Muscle of back (tissue), 11 donors: Measurements from ENCODE around the gene MEIOB. TPM values are rescaled to one million over a fixed set of nuclear protein-coding genes. Genes with fewer than 3 reads are reported as not detected.
A peak's percentile ranks its signal among the peaks of the same experiment; 100 is the strongest.
"Not testable (repeated sequence)": the region's sequence is repeated elsewhere in the genome, so short reads cannot be mapped to it uniquely, and the experiment has no call there.

Source experiments
- DNase-seq, 3 donors: peaks; one replicate each; pipeline versions ENCODE4 v3.0.0 to v3.0.0-alpha.2; 2013
- polyA plus RNA-seq, 10 donors: library from polyadenylated mRNA; unstranded; fragments of 120-200 nt; gene quantifications; one replicate each; pipeline ENCODE4 v1.2.1, GENCODE V29; 2013; ENCODE audit not compliant: insufficient read length in 10 of 10

The MEIOB gene
- polyA plus RNA-seq, 10 donors = 0.08 to 2.4 (median 0.50) TPM; not detected in 1

DNA sequence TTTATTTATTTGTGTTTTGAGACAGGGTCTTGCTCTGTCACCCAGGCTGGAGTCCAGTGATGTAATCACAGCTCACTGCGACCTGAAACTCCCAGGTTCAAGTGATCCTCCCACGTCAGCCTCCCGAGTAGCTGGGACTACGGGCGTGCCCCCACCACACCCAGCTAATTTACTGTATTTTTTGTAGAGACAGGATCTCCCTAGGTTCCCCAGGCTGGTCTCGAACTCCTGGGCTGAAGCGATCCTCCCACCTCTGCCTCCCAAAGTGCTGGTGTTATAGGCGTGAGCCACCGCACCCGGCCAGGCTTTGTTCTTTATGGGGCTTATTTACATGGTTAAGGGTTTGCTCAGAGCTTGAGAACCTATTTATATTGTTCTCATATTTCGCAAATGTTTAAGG lies 5.8 kb upstream of the MEIOB start:
- DNase-seq = no peak

DNA sequence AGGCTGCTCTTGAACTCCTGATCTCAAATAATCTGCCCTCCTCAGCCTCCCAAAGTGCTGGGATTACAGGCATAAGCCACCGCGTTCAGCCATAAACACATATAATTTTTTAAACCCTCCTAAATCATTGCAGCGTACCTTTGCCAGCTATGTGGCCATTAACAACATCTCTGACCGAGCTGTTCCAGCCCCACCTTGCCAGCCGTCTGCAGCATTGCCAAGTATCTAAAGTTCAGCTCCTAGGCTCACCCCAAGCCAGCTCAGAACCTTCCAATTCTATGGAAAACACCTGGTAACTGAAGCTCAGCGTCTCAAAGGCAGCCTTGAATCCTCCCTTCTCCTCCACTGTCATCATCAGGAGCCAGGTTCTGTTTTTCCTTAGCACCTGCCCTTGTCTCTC lies 5.1 kb upstream of the MEIOB start:
- DNase-seq = no peak

DNA sequence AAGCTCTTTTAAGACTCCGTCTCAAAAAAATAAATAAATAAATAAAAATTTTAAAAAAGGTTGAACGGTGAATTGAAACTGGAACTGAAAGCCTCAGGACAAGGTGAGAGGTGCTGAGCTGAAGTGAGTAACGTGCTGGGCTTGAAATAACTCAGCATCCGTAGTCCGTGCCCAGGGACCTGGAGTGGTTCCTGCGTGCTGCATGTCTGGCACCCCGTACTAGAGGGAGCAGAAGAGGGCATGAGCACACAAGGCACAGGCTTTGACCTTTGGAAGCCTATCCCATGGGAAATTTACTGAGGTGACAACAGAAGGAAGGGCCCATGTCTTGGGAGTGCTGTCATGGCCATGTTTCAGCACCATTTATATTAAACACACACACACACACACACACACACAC lies 4.5 kb upstream of the MEIOB start:
- no peak for DNase-seq

DNA sequence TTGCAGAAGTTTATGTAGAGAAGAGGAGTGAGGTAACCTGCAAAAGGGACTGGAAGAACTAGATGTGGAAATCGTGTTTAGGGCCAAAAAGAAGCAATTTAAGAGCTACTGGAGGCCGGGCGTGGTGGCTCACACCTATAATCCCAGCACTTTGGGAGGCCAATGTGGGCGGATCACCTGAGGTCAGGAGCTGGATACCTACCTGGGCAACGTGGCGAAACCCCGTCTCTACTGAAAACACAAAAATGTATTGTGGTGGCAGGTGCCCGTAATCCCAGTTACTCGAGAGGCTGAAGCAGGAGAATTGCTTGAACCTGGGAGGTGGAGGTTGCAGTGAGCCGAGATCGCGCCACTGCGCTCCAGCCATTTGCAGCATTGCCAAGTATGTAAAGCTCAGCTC lies 4.1 kb upstream of the MEIOB start:
- DNase-seq = not testable (repeated sequence)

DNA sequence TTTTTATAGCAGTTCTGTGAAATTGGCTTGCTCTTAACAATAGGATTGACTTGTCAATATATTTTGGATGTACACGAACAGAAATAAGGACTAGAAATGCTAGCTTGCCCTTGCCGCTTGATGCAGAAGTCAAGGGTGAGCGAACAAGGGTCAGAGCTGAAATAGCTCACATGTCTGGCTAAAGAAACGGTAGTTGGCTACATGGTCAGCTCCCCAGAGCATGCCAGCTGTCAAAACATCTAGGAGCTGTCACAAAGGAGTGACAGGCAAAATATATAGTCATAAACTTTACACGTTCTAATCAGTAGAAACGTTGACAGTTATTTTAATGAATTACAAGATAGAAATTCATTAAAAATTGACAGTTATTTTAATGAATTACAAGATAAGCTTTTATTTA lies 2.9 kb upstream of the MEIOB start:
- no peak for DNase-seq

DNA sequence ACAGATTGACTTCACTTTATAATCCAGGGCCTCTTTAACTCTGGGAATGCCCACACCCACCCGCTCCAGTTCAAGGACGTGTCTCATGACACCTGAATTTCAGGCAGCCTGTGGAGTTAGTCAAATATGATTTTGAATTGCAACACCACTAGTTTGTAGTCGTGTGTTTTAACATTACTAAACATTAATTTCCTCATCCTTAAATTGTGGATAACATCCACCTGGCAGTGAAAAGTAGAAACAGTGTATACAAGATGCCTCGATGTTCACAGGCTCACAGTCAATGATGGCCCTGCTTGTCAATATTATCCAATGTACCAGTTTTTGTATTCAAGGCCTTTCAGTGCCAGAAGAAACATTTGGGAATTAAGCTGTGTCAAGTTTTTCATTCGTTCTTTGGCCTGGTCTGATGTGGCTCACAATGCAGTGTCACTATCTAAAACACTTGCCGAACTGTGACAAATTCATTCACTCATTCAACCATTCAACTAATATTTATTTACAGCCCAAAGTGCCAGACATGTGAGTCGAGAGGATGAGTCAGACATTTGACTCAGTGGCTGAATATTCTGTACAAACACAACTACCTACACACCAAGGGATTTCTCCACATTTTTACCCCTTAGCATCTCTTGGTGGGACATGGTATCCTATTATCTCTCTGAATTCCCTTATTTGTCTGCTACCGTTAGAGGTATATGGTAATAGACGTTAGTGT lies 1.4 kb downstream of the MEIOB start:
- DNase-seq = peak in 1 of 3 donors; percentile 24

DNA sequence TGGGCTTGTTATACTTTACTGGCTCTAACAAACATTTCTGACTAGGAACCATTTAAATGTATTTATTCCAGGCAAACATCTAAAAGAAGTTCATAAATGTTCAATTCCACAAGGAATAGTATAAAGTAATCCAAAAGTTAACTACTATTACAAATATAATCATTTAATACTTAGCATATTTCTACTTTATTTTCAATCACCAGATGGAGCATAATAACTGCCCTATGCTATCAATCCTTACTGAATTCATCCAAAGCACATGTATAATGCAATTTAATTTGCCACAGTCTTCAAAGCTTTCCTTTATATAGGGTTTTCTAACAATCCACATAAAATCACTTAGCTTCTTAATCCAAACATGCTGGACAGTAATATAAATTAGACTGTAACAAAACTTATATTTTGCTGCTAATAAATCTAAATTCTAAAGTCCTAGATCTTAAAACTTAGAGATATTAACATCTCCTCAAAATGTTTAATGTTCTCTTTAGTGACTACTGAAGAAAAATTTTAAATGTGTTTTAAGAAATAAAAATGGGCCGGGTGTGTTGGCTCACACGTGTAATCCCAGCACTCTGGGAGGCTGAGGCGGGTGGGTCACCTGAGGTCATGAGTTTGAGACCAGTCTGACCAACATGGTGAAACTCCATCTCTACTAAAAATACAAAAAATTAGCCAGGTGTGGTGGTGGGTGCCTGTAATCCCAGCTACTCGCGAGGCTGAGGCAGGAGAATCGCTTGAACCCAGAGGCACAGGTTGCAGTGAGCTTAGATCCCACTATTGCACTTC lies 5.9 kb downstream of the MEIOB start:
- no peak for DNase-seq

DNA sequence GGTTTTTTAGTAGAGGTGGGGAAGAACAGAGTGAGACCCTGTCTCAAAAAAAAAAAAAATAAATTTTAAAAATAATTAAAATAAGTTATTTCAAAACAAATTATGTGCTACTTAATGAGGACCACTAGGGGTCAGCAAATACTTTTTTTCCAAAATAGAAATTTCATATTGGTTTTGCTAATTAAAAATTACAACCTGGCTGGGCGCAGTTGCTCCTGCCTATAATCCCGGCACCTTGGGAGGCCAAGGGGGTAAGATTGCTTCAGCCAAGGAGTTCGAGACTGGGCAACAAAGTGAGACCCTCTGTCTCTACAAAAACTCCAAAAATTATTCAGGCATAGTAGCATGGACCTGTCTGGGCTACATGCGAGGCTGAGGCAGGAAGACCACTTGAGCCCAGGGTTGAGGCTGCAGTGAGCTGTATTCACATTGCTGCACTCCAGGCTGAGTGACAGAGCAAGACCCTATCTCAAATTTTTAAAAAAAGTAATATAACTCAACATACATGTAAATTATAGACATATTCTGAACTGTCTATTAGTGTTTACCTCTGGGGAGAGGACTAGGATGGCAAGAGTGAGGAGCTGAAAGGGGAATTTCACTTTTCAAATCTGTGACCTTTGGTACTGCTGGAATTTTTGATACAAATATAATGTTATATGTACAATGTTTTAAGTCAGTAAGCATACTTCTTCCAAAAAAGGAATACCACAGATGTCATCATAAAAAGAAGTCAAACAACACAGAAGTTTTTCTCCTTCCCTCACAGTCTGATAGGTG lies 8.1 kb downstream of the MEIOB start:
- peak; percentile 15 to 61 (median 34) for DNase-seq

DNA sequence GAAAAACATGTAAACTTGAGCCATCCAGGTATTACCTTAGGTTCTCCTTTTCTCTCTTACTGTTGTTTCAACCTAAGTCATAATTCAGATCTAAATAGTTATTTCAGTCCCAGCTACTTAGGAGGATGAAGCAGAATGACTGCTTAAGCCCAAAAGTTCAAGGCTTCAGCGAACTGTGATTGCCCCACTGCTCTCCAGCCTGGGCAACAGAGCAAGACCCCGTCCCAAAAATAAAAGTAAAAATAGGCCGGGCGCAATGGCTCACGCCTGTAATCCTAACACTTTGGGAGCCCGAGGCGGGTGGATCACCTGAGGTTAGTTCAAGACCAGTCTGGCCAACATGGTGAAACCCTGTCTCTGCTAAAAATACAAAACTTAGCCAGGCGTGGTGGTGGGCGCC lies 9.6 kb downstream of the MEIOB start:
- no peak for DNase-seq

DNA sequence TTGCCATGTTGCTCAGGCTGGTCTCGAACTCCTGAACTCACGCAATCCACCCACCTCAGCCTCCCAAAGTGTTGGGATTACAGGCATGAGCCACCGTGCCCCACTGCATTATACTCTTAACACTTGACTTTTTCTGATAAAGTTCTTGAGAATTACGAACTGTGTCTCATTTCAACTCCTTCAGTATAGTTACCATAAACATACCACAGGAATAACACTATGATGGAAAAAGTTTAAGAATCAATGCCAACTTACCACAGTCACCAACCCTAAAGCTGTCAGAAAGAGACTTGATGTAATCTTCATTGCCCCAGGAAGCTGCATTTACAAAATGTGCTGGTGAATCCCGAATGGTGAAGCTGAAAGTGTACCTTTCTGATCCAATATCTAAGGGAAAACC lies 10.2 kb downstream of the MEIOB start:
- DNase-seq = no peak

DNA sequence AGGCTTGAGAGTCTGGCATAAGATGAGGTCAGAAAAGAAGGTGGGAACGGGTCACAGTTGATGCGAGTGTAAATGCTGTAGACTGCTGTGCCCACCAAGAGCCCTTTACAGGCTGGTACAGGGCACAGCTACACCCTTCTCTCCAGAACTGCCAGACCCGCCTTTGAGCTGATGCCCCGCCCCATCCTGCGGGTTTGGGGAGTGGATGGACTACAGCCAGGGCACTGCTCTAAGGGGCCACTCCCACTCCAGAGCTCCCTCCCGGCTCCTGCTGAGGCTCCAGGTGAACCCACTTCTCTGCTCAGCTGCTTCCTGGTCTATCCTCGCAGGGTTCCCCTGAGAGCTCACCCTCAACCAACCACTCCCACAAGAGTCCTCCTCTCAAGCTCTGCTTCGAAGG lies 12.3 kb downstream of the MEIOB start:
- no peak for DNase-seq

DNA sequence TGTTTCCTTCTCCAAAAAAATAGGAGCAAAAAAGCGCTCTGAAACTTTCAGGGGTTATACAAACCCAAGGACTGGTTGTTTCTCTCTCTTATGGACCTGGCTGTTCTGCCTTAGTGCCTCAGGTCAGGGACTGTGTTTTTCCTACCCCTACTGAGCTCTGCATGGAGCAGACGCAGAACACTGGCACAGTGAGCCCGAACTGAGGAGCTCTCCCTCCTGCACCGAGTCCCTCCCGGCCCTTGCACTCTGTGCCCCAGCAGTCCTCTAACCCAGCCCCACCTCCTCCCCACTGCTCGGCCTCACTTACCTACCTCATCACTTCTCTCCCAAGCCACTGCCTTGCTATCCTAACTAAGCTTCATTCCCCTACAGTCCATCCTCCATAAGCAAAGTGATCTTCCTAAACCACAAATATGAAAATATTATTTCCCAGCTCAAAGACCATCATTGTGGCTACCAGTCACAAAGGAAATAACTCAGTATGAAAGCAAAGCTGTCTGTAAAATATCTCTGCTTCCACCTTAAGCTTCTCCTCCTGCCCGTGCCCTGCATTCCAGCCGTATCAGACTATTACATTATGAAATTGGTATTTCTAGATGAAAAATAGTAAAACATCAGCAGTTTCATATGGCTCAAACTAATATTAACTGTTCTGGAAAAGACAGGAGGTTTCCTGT lies 13.6 kb downstream of the MEIOB start:
- DNase-seq = no peak

DNA sequence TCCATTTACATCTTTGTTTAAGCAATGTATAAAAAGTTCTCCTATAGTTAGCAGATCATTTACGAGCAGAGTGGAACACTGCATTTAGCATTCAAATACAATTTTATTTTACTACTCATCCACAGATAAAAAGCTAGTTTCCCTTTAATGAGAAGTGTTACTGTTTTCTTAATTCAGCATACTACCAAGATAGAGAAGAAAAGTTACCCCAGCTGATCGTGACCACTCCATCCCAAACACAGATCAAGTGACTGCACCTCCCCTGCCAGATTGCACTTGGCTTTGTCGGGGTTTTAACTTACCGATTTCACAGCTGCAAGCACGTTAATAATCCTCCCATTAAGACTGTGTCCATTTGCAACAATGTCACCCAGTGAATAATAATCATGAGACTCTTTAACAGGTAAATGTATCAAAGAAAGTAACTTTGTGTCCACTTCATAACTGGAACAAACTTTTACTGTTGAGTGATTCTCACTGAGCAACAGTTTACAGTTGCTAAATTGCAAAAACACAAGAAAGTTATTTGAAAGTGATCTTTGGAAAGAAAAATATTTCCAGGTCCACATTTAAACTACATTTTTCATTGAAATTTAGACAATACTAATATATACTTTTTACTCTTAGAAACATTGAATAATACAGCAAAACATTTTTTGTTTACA lies 14.4 kb downstream of the MEIOB start:
- no peak for DNase-seq

DNA sequence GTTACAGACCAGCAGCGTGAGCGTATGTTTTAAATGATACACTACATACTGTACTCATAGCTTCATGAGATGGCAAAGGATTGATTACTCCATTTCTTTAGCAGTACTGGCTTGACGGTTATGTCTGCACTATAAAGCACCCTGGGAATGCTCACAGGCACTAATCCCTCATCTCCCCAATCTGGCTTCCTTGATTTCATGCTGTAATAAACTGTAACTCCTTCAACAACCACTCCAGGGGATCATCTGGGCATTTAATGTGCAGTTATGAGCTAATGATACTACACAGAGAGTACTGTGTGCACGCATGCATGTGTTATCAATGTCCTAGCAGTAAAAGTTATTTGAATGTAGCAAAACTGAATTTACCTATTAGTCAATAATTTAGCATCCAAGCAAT lies 20.2 kb downstream of the MEIOB start:
- DNase-seq = no peak

DNA sequence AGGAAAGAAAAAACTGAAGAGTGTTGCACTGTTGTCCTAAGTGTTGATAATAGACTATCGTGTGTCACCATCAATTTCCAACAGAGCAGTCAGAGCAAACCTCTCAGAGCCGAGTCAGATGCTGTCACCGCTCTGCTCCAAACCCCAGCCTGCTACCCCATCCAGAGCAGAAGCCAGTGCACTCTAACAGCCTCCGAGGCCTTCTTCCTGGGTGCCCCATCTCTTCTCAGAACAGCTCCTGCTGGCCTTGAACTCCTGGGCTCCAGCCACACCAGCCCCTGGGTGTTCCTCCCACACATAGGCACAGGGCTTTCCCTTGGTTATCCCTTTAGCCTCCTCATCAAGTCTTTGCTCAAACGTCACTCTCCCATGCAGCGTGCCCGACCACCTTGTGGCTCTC lies 21.0 kb downstream of the MEIOB start:
- DNase-seq = no peak

DNA sequence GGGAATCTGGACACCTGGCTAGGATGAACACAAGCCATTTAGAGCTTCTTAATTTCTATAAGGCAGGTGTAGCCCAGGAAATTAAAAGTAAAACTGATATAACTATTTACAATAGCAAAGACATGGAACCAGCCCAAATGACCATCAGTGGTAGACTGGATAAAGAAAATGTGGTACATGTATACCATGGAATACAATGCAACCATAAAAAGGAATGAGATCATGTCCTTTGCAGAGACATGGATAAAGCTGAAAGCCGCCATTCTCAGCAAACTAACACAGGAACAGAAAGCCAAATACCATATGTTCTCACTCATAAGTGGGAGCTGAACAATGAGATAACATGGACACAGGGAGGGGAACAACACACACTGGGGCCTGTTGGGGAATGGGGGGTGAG lies 25.5 kb downstream of the MEIOB start:
- no peak for DNase-seq

DNA sequence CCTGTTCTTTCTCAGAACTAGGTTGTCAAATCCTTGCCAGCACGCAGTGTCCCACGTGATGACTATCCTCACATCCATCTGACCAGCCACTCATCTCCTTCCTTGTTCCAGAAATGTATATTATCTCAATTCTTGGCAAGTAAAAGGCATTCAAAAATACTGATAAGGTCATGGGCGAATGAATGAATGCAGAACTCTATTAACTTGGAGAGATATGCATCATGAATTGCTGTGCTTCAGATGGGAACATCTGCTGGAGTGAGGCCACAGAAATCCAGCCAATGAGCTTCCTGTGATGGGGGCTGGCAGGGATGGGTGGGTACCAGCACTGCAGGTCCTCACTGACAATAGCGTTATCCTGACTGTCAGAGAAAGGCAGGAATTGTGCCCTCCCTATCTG lies 26.0 kb downstream of the MEIOB start:
- DNase-seq = no peak

DNA sequence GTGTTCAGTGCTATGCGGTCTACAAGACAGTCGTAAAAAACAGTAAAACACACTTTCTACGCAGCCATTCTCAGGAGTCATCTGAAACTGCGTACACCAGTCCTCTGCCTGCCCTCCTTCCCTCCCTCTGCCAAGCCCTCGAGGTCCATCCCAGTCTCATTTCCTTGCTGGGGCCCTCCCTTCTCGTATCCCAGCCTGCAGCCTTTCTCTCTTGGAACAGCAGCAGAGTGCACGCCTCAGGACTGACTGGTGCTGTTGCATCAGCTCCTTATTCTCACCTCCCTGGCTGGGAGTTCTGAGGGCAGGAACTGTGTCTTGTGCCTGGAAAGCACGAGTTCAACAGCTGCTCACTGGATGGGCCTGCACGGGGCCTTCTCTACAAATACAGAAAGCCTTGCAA lies 32.4 kb downstream of the MEIOB start:
- peak in 1 of 3 donors; percentile 30 for DNase-seq

DNA sequence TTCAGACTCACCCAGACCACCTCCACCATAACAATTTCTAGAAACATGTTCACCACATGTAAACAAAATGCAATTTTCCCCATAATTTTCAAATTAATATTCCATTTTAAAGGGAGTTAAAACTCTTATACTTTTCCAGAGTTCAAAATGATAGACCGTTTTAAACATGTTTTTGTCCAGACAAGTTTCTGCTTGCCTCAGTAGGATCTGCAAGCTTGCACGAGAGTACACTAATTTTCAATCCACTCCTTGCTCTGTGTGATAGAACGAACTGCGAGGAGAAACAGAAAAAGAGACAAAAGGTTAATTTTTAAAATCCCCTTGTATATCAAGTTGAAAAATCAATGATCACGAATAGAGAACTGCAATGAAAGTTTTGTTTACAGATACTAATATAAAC lies 37.9 kb downstream of the MEIOB start:
- DNase-seq = no peak

DNA sequence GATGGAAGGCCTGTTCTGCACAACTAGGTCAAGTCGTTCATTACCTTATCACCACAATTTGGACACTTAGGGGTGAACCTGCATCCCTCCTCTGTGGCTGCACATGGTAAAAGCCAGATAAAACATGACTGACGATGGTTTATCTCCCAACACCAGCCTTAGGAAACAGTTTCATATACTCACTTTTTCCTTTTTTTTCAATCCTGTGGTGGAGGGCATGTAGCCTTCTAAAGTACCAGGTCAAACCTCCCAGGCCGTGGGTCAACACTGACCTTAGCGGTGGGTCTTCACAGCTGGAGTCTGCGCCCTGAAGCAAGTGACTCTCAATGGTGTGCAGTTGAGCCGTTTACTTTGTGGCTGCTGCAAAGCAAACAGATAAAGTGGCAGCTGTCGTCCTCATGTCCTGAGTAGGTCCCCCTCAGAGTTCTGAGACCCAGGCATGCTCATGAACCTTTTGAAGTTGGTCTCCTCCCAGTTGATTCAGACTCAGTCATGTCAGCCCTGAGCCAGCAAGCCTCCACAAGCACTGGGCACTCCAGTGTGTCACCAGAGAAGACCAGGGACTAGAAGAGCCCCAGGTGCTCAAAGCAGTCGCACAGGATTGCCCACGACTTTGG lies 39.0 kb downstream of the MEIOB start:
- no peak for DNase-seq
